ENCODE data around the gene IL17F.

DNA sequence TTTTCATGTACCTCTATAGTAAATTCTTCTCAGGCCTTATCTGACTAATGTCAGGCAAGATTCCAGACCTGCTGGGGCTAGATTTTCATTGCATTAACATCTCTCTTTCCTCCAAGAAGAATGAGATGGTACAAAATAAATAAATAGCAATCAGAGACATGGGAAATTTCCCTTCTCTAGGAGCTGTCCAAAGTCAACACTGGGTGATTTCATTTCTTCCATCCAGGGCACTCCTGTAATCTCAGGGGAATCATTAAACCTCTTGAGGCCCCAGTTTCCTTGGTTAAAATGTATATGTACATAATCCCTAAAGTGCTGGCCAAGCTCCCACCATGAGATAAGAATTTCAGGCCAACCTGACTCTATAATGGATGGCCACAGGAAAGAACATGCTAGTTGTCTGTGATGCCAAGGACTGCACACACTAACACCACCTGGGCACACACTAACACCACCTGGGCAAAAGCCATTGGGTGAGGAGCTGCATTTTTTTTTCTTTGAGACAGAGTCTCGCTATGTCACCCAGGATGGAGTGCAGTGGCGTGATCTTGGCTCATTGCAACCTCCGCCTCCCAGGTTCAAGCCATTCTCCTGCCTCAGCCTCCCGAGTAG lies 912 bp downstream of the IL17F start:
- TF ChIP-seq, protein P1, sequence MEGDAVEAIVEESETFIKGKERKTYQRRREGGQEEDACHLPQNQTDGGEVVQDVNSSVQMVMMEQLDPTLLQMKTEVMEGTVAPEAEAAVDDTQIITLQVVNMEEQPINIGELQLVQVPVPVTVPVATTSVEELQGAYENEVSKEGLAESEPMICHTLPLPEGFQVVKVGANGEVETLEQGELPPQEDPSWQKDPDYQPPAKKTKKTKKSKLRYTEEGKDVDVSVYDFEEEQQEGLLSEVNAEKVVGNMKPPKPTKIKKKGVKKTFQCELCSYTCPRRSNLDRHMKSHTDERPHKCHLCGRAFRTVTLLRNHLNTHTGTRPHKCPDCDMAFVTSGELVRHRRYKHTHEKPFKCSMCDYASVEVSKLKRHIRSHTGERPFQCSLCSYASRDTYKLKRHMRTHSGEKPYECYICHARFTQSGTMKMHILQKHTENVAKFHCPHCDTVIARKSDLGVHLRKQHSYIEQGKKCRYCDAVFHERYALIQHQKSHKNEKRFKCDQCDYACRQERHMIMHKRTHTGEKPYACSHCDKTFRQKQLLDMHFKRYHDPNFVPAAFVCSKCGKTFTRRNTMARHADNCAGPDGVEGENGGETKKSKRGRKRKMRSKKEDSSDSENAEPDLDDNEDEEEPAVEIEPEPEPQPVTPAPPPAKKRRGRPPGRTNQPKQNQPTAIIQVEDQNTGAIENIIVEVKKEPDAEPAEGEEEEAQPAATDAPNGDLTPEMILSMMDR (IDR thresholded peaks at IDR 0.05; ENCODE audit: low read depth, low read length), result no peak
- no peak for TF ChIP-seq POLR2A (IDR thresholded peaks at IDR 0.05; ENCODE audit: extremely low read depth, insufficient read length)
